HepG2 (cell line): Measurements from ENCODE around the gene KRTAP3-2. TPM values are rescaled to one million over a fixed set of nuclear protein-coding genes. Genes with fewer than 3 reads are reported as not detected.
"Not testable (repeated sequence)": the region's sequence is repeated elsewhere in the genome, so short reads cannot be mapped to it uniquely, and the experiment has no call there.

Source experiments
- ATAC-seq: fragments of 200-7000 bp; cut with Tn5 transposase; 3 replicates; pipeline ENCODE4 v1.9.1; 2020; ENCODE audit warnings: mild to moderate bottlenecking, moderate library complexity
- BruUV-seq: library from RNA; stranded (reverse); fragments of 400-500 nt; replicated peaks from 2 replicates; lab custom pipeline; 2021; lab: Mats Ljungman, UMichigan
- CTCF ChIA-PET: fragments of 300-600 bp; formaldehyde crosslinking; extraction: SDS; loops from one replicate; lab custom pipeline; 2021; ENCODE audit warnings: low total read pairs, inconsistent platforms, low intra/inter-chr PET ratio; lab: Yijun Ruan, JAX
- POLR2A ChIA-PET: fragments of 350-600 bp; sonication (Branson Sonifier 250); formaldehyde crosslinking; loops from one replicate; lab custom pipeline; 2020; ENCODE audit warnings: antibody characterized with exemption, inconsistent platforms; lab: Yijun Ruan, JAX
- DNase-seq: peaks from one replicate; pipeline ENCODE4 v3.0.0-alpha.2; 2015; ENCODE audit warnings: low spot score
- FAIRE-seq: peaks from 3 replicates; lab custom pipeline; 2011; peaks lifted over from hg19 to GRCh38; lab: Jason Lieb, UNC
- H2AFZ ChIP-seq: one replicate; pipeline ENCODE4 v1.6.1; 2011; ENCODE audit warnings: low read length, inconsistent platforms
- H3K27ac ChIP-seq: fragments of 300-600 bp; 3 replicates; pipeline ENCODE4 v1.8.0; 2011; ENCODE audit warnings: mixed run types, mild to moderate bottlenecking, mixed read lengths, low read length, inconsistent platforms; ENCODE audit not compliant: insufficient read depth; ENCODE audit errors: extremely low read length
- H3K27me3 ChIP-seq, 2 experiments: fragments of 200-600 bp in 1 of 2; 2 replicates in 1 of 2; 3 replicates in 1 of 2; pipeline versions ENCODE4 v1.6.0 to v1.8.0; 2011; ENCODE audit warnings: low read length in 2 of 2, mild to moderate bottlenecking in 2 of 2, moderate library complexity in 2 of 2, inconsistent platforms in 1 of 2; ENCODE audit not compliant: insufficient read depth in 2 of 2, control insufficient read depth in 1 of 2
- H3K36me3 ChIP-seq, 2 experiments: fragments of 200-600 bp in 1 of 2; replicated peaks in 1 of 2; 2 replicates in 1 of 2; 3 replicates in 1 of 2; pipeline versions ENCODE4 v1.5.1 to v1.8.0; 2011; ENCODE audit warnings: low read length in 2 of 2, inconsistent platforms in 1 of 2; ENCODE audit not compliant: insufficient read depth in 2 of 2, control insufficient read depth in 1 of 2
- H3K4me1 ChIP-seq: 2 replicates; pipeline ENCODE4 v1.5.1; 2012; ENCODE audit warnings: low read length, inconsistent platforms; ENCODE audit not compliant: insufficient read depth
- H3K4me2 ChIP-seq: 2 replicates; pipeline ENCODE4 v1.6.0; 2011; ENCODE audit warnings: low read depth, low read length, inconsistent platforms
- H3K4me3 ChIP-seq, 3 experiments: fragments of 200-600 bp in 1 of 3; sonication (generic), shearing (Covaris generic) in 1 of 3; replicated peaks in 1 of 3; 2 replicates each; pipeline ENCODE4 v1.5.1; 2011 to 2016; ENCODE audit warnings: low read length in 3 of 3, inconsistent platforms in 2 of 3, low read depth in 2 of 3, mild to moderate bottlenecking in 2 of 3, control low read depth in 1 of 3, mixed read lengths in 1 of 3; ENCODE audit not compliant: insufficient read depth in 1 of 3
- H3K79me2 ChIP-seq: one replicate; pipeline ENCODE4 v1.6.1; 2011; ENCODE audit warnings: low read length, inconsistent platforms; ENCODE audit not compliant: insufficient read depth
- H3K9ac ChIP-seq: 2 replicates; pipeline ENCODE4 v1.6.0; 2011; ENCODE audit warnings: mild to moderate bottlenecking, low read depth, low read length, inconsistent platforms; ENCODE audit not compliant: insufficient read depth
- H3K9me3 ChIP-seq: 2 replicates; pipeline ENCODE4 v1.5.1; 2012; ENCODE audit warnings: mild to moderate bottlenecking, low read length
- H4K20me1 ChIP-seq: 2 replicates; pipeline ENCODE4 v1.6.0; 2011; ENCODE audit warnings: inconsistent platforms, mild to moderate bottlenecking, low read length, moderate library complexity; ENCODE audit not compliant: insufficient read depth
- STAG1 ChIP-seq: sonication (generic); formaldehyde crosslinking; IDR thresholded peaks from 2 replicates; pipeline ENCODE4 v1.4.0; 2020; ENCODE audit warnings: missing genetic modification reagents
- YY1 ChIP-seq: IDR thresholded peaks from 2 replicates; pipeline ENCODE4 v1.6.1; 2011; ENCODE audit warnings: low read length, low read depth, moderate library complexity, mild to moderate bottlenecking; ENCODE audit not compliant: insufficient read depth, insufficient replicate concordance
- ZBTB39 ChIP-seq: sonication (generic); formaldehyde crosslinking; IDR thresholded peaks from 2 replicates; pipeline ENCODE4 v1.5.0; 2020; ENCODE audit warnings: missing genetic modification reagents
- ZFP1 ChIP-seq: IDR thresholded peaks from 2 replicates; pipeline ENCODE4 v1.6.1; 2016
- ZNF687 ChIP-seq: sonication (generic); formaldehyde crosslinking; IDR thresholded peaks from 2 replicates; pipeline ENCODE4 v1.5.1; 2020; ENCODE audit warnings: mild to moderate bottlenecking, missing genetic modification reagents, moderate library complexity
- WGBS: methylation state at CpG from one replicate; pipeline ENCODE4 v1.1.6; 2017; ENCODE audit warnings: low lambda C conversion rate; 5-methylcytosine and 5-hydroxymethylcytosine counted together
- in situ Hi-C: cut with HindIII; loops from 2 replicates; pipeline ENCODE4 v1.10.0; 2017; ENCODE audit warnings: low pct_unique_long_range_greater_than_20kb; ENCODE audit not compliant: extremely low pct_ligation_motif_present
- intact Hi-C: fragments of 100-400 bp; cut with micrococcal nuclease; formaldehyde crosslinking; loops from one replicate; pipeline ENCODE4 v1.10.0; 2022; ENCODE audit not compliant: unreplicated experiment
- polyA plus RNA-seq, 8 experiments: library from polyadenylated mRNA; depleted of rRNA in 3 of 8; stranded (reverse) in 7 of 8; unstranded in 1 of 8; fragments of >200 nt; fragmentation: Illumina TruSeq in 4 of 8; extraction: Trizol in 4 of 8; gene quantifications; 2 replicates each; pipeline versions ENCODE4 v1.2.1 to v1.2.3, GENCODE V29; 2011 to 2016; ENCODE audit warnings: low read depth in 4 of 8, missing spikeins in 1 of 8, mixed read lengths in 1 of 8; ENCODE audit not compliant: insufficient read depth in 1 of 8
- total RNA-seq, 5 experiments: library from RNA; depleted of rRNA; stranded (reverse); fragments of >200 nt; fragmentation: Illumina TruSeq; extraction: Trizol; gene quantifications; 2 replicates each; pipeline ENCODE4 v1.2.3, GENCODE V29; 2016; ENCODE audit warnings: low read depth in 1 of 5

KRTAP3-2 gene
- total and polyA plus RNA-seq, 2 of the 13 experiments (the other 11 are each of a cell fraction or from before 2014, with no cell fraction given): not detected

- Histone ChIP-seq H3K4me1 (peaks cover 4% of the 10 kb centered on the region), H4K20me1 (no peaks in the 10 kb centered on the region), H3K27ac (no peak overlapping the region), H3K27me3 (no peaks in the 10 kb centered on the region), H3K4me3 (no peak overlapping the region), H3K9me3 (peaks cover 11% of the 10 kb centered on the region), H2AFZ (no peak overlapping the region), H3K9ac (no peak overlapping the region), H3K4me2 (no peak overlapping the region), H3K79me2 (no peaks in the 10 kb centered on the region), H3K36me3 (no peaks in the 10 kb centered on the region)
- no peak for DNase-seq
- CTCF ChIA-PET: no interaction called here
- BruUV-seq: no TSS peak
- FAIRE-seq: no peak
- no peak for ATAC-seq
- intact Hi-C loops: loop anchor here (10.0 kb wide), 1 partner anchor 138 kb away; no protein-coding TSS in a partner anchor
- peak; percentile 80; the same call in 1 of the 2 replicates for TF ChIP-seq ZFP1 (CRISPR knock-in tag)
- no peak for TF ChIP-seq YY1
- TF ChIP-seq ZBTB39 (CRISPR knock-in tag): no peak
- in situ Hi-C loops: no loop called here
- POLR2A ChIA-PET: no interaction called here
- WGBS: 100% methylated on average over 1 of the region's 1 CpG
Observed at GRCh38 chr17:41042953-41043352, 43.2 kb upstream of the KRTAP3-2 start.

GRCh38 chr17:41040783-41041571, 41.3 kb upstream of the KRTAP3-2 start, which contains the start of gene KRTAP1-1:
Gene KRTAP1-1, minus strand, starts transcription at chr17:41041450. Its CDS starts 53 bp downstream, at chr17:41041397.
- CTCF ChIA-PET: not testable (repeated sequence)

More at GRCh38 chr17:41040783-41041571, 41.3 kb upstream of the KRTAP3-2 start, which contains the start of gene KRTAP1-1:
- H3K4me2 ChIP-seq, FAIRE-seq, H4K20me1 ChIP-seq, H3K27ac ChIP-seq, H3K4me1 ChIP-seq, H3K79me2 ChIP-seq, DNase-seq, H3K36me3 ChIP-seq, ATAC-seq, POLR2A ChIA-PET, H3K27me3 ChIP-seq, BruUV-seq, H3K4me3 ChIP-seq, H3K9ac ChIP-seq, H2AFZ ChIP-seq, in situ Hi-C loops: not testable (repeated sequence)
- intact Hi-C loops: loop anchor here (10.0 kb wide), 1 partner anchor 136 kb away; no protein-coding TSS in a partner anchor
- WGBS: 71% methylated on average over 10 of the region's 14 CpGs
- peaks cover 11% of the 10 kb centered on the region for H3K9me3 ChIP-seq
- TF ChIP-seq ZNF687 (CRISPR knock-in tag): peak; percentile 29
- 0 out of 2 replicates have a peak, but pooled peaks have one; percentile 3 for TF ChIP-seq STAG1 (CRISPR knock-in tag)
